Measurements from ENCODE around the gene ILF2.
A peak's percentile ranks its signal among the peaks of the same experiment; 100 is the strongest.

ILF2 gene

DNA sequence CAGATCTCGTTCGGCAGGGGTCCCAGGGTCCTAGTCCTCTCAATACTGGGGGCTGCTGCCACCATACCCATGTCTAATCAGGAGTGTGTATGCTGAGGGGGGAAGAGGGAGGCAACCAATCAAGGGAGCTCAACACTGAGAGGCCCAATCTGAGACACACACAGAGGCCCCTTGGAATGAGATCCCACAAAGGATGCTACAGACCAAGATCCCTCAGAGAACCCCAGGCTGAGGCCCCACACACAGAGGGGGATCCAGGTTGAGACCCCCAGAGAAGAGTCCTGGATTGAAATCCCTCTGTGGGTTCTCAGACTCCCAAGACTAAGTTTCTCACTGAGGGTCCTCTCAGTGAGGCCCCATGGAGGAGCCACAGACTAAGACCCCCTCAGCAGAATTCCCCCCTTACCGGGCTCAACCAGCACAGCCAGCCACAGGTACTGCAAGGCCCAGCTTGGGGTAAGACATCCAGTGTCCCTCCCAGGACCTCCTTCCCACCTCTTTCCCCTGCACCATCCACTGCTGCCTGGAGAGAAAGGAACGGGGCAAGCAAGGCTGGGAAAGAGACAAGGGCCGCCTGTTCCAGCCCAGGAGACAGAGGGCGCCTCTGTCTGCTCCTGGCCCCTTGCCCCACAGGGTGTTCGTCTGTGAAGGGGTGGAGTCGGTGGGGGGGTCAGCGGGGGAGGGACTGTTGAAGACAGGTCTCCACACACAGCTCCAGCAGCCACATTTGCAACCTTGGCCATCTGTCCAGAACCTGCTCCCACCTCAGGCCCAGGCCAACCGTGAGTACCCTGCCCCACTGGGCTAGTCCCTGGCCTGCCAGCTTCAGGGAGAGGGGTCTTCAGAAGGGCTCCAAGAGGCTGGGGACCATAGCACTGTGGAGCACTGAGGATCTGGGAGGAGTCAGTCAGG lies 42.8 kb downstream of the ILF2 start, which contains the start of gene S100A1:
Gene S100A1, plus strand, starts transcription at position 720 of the 912 bp plus-strand sequence. CDS start 2,088 bp downstream, outside the sequence.
- peak; percentile 82 for DNase-seq (ENCODE audit: low spot score)

DNA sequence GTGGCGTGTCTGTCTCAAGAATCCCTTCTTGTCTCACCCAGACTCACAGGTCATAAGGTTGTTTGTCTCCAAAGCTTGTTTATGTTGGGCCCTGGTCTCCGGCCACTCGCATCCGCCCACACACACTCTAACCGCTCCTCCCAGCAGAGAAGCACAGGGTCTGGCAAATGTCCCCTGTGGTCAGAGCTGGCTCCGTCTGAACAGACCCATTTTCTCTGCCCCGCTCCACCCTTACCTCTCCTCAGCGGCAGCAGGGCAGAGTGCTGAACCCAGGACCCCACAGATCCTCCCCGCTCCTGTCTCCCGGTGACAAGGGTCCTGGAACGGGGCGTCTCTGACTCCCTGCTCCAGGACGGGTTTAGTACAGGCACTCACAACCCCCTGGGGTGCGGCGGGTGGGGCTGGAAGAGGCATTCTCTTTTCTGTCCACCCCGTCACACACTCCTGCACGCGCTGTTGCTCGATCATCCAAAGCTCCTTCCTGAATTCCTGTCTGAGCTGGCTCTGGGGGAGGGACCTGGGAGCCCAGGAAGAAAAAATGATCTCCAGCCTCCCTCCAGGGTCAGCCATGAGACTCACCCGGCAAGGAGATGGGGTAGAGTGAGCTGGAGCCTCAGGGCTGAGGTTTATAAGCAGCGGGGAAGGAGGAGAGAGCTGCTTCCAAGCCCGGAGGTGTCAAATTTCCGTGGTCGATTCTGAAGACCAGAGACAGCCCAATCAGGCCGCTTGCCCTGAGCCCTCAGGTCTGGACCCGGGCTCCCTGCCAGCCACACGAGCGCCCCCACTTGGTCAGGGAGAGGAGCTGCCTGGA lies 43.7 kb downstream of the ILF2 start, which contains the start of gene S100A13:
Gene S100A13, minus strand, starts transcription at position 602 of the 811 bp plus-strand sequence. CDS start 1,033 bp downstream, outside the sequence.
- no peak for DNase-seq (ENCODE audit: low spot score)

DNA sequence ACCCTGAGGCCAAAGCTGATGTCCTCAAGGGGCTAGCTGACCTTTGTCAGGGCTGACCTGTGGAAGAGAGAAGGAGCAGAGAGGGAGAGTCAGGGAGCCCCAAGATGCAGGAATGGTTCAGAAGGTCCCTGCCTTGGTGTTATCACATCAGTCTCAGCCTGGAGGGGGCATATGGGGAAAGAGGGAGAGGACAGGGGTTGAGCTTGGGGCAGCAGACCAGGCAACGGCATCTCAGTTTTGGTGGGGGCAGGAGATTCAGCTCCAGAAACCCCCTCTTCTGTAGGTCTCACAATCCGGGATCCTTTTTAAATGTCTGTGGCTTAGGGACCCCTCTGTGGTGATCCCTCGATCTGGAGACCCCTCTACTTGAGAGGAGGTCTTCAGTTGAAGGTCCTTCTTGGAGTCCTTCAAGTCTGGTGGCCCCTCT lies 44.3 kb downstream of the ILF2 start:
- no peak for DNase-seq (ENCODE audit: low spot score)

DNA sequence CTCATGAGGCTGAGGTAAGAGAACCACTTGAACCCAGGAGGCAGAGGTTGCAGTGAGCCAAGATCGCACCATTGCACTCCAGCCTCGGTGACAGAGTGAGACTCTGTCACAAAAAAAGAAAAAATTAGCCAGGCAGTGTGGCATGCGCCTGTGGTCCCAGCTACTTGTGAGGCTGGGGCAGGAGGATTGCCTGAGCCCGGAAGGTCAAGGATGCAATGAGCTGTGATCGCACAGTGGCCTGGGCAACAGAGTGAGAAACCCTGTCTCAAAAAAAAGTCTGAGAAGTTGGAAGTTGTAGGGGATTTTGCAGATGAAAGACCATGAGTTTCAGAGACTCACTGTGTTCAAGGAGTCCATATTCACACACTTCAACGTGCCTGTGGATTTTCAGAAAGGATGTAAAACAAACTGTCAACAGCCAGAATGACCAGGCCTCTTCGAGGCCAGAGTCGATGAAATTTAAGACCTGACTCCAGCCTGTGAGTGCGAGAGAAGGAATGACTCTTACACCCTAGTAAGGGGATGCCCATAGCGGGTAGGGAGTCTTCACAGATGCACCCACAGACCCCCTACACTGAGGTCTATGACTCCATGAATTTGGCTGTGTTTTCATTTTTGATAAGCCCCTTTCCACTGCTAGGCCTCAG lies 45.7 kb downstream of the ILF2 start:
- no peak for DNase-seq (ENCODE audit: low spot score)

DNA sequence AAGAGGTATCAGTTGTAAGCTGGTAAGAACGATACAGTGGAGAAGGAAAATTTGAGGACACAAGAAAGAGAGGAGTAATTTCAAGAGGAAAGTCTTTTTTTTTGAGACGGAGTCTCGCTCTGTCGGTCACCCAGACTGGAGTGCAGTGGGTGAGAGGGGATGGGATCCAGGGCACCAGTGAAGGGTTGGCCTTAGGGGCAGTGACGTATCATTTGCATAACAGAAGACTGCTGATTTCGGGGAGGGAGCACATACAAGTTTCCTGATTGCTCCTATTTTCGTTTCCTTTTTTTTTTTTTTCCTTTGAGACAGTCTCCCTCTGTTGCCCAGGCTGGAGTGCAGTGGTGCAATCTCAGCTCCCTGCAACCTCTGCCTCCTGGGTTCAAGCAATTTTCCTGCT lies 47.7 kb downstream of the ILF2 start:
- DNase-seq (ENCODE audit: low spot score), result no peak

DNA sequence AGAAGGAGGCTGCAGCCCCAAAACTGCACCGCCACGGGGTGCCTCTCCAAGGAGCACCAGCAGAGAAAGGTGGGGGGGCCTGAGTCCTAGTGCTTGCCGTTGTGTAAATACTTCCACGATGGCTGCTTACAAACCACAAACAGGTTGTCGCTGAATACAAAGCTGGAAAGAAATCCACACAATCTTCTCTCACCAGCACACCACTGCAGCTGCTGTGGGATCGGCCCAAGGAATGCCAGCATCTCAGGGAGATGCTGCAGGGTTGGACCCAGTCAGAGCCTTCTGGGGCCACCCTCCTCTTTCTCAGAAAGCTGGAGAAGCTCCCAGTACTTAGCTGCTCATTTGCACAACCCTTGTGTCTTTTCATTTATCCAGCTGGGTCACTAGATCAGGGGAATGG lies 51.6 kb downstream of the ILF2 start:
- no peak for DNase-seq (ENCODE audit: low spot score)

DNA sequence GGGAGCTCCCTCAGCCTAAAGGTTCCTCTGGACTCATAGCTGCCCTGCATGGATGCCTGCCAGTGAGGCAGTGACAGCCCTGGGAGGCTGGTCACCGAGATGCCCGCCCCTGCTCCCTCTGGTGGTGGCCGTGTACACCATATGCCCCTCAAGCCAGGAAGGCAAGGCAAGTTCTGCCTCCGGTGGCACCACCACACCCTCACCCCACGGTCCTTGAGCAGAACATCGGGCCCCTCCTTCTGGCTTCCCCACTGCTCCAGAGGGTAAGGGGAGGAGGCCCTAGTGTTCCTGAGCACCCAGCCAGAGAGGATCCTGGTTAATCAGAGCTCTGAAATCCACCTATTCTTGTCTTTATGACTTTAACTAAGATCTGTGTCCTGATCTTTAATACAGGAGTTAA lies 53.1 kb downstream of the ILF2 start:
- DNase-seq (ENCODE audit: low spot score), result no peak

DNA sequence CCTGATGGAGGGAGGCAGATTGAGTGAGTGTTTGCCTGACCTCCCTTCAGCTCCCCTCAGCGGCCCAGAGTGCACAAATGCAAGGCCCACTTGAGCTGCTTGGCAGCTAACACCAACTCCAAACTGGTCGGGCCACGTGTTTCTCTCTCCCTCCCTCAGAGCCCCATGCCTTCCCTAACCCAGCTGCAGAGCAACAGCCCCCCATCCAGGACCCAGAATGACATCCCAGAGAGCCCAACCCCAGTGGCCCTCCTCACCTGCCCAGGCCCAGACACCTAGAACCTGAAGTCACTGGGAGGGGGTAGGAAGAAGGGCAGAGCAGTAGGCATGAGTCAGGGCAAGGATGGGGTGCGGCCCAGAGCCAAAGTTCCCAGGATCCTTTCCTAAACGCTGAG lies 53.9 kb downstream of the ILF2 start:
- DNase-seq (ENCODE audit: low spot score), result no peak

DNA sequence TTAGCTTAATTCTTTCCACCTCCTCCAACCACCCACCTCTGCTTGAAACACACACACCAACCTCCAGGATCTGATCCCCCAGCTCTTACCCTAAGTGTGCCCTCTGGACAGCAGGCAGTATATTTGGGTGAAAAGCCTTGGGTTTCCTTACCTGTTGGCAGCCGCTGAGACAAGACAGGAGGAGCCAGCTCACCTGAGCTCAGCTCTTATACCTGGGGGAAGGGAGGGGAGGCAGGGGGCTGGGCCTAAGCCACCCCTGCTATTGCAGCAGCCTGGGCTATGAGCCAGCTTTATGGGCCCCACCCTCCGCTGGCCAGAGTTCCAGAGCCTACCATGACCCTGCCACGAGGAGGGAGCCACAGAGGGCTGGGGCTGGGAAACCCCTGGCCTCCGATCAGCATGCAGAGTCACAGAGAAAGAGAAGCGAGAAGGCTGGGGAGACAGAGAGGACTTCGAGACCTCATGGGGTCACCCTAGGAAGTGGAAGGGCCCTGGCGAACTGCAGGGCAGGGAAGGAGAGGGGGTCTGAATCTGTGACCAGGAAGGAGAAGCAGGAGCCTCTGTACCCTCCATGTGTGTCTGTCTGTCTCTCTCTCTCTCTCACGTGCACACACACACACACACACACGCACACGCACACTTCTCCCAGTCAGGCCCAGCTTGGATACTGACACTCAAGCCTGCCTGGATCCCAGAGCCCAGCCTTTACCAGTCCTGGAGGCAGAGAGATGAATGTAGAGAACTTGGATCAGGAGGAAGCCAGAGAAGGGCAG lies 54.5 kb downstream of the ILF2 start, which contains the start of gene S100A14:
Gene S100A14, minus strand, starts transcription at position 182 of the 773 bp plus-strand sequence. CDS start 467 bp downstream, outside the sequence.
- DNase-seq (ENCODE audit: low spot score), result no peak

DNA sequence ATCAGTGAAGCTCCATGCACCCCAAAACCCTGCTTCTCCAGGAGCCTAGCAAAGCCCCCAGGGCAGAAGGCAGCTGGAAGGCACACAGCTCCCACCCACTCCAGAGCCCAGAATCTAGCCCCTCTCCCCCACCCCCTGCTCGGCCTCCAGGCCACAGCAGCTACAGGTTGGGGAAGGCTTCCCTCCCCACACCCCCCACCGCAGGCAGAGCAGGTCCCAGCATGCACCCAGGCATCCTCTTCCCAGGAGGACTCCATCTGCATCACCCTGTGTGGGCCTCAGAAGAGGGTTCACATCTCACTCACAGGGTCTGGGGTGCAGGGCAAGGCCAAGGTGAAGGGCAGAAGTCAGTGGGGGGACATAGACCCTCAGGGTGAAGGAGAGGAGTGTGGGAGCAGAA lies 55.4 kb downstream of the ILF2 start:
- DNase-seq (ENCODE audit: low spot score), result no peak

DNA sequence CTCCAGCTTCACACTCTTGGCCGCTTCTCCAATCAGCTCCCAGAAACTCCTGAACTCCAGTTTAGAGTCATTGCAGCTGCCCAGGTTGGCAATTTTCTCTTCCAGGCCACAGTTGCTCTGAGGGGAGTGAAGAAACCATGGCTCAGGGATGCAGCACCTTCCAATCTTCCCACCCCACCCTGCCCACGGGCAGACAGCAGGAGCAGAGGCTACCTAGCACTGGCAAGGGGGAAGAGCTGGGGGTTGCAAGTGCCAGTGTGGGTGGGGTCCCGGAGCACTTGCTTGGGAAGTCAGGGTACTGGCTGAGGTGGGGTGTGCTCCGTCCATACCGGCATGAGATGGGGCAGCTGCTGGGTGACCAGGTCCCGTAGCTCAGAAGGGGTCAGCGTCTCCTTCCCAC lies 55.9 kb downstream of the ILF2 start:
- no peak for DNase-seq (ENCODE audit: low spot score)

DNA sequence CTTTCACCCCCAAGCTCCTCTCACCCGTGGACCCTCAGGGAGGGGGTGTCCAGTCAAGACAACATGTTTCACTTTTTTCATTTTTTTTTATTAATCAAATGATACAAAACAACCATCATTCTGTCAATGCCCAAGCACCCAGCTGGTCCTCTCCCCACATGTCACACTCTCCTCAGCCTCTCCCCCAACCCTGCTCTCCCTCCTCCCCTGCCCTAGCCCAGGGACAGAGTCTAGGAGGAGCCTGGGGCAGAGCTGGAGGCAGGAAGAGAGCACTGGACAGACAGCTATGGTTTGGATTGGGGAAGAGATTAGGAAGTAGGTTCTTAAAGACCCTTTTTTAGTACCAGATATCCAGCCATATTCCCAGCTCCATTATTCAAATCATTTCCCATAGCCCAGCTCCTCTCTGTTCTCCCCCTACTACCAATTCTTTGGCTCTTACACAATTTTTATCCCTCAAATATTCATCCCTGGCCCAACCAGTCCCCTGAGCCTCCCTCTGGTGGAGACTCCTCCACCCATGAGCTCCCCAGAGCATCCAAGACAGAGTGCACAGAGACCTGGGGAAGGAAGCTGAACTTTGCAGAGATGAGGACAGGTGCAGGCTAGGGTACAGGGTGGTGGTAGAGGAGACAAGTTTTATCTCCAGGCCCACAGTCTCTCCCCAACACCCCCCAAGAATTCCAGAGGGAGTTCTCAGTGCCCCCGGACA lies 56.4 kb downstream of the ILF2 start:
- no peak for DNase-seq (ENCODE audit: low spot score)

DNA sequence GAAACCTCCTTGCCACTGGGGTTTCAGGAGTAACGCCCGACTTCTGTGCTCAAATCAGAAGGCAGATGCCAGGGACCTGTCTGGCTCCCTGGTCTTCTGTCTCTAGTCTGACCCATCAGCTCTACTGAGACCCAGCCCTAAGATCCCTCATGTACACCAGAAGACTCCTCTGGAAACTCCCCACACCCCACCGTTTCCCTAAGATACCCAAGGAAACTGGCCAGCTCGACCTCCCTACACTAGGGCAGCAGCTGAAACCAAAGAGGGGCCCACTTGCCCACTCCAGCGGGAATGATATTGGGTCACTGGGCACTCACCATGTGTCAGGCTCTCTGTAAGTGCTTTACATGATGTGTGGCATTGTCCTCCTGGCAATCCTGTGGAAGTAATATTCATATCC lies 57.4 kb downstream of the ILF2 start:
- DNase-seq (ENCODE audit: low spot score), result no peak

DNA sequence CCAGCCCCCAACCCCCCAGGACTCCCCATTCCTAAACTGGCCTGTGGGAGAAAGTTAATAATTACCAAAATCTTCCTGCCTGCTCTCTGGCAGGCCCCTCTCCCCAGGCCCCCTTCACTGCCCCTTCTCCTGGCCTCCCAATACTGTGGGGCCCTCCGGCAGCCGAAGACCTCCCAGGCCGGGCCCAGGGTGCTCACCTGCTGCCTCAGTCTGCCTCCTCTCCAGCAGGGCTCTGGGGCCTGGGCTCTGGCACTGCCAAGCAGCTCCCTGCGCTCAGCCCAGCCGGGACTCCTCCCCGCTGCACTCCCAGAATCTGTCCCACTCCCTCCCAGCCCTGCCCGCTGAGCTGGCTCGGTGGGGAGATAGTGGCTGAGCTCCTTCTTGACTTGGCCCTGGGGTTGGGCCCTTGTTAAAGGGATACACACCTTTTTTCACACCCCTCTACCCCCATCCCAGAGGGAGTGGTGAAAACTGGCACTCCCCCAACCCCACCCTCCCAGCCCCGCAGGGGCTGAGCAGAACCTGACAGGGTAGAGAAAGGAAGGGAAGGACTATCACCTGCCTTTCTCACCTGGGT lies 58.0 kb downstream of the ILF2 start, which contains the start of gene S100A16:
Gene S100A16, minus strand, starts transcription at position 383 of the 577 bp plus-strand sequence. CDS start 4,986 bp downstream, outside the sequence.
- DNase-seq (ENCODE audit: low spot score), result no peak

DNA sequence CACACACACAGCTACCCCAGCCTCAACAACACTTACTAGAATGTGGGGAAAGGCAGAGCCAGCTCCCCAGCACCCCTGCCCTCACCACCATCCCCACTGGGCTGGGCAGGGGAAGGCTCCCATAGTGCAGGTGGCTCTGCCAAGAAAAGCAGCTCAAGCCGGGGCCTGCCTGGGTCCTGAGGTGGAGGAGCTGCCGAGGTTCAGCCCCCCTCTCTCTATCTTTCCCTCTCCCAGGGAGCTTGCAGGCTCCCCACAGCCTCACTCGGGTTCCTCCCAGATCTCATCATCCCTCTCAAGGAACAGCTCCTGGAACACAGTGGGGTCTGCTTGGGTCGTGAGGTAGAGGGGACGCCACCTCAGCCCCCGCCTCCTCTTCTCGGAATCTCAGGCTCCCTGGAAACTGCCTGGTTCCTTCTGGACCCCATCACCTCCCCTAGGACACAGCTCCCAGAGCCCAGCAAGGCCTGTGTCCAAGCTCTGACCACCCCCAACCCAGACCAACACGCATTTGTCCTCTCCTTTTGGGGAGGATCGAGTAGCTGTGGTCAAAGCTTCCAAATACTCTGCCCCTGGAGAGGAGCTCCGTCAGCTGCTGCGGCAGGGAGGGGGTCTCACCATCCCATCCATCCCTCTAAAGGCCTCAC lies 58.6 kb downstream of the ILF2 start:
- DNase-seq (ENCODE audit: low spot score), result no peak

All from putamen (tissue), 1 donor.